Cardiac septum (tissue), 1 donor: Measurements from ENCODE around the gene SAMD10. TPM values are rescaled to one million over a fixed set of nuclear protein-coding genes. Genes with fewer than 3 reads are reported as not detected.
A peak's percentile ranks its signal among the peaks of the same experiment; 100 is the strongest.

Experiments used
- DNase-seq: peaks from one replicate; pipeline ENCODE4 v3.0.0-alpha.2; 2020; ENCODE audit warnings: low spot score
- intact Hi-C: fragments of 100-400 bp; cut with DNase I; formaldehyde crosslinking; loops from one replicate; pipeline ENCODE4 v1.14.0; 2022
- total RNA-seq: library from RNA; stranded (reverse); fragmentation: NEBNext Ultra II Directional; extraction: Animal tissue kit (Norgen Biotek cat#: 25700); gene quantifications from one replicate; pipeline ENCODE4 v1.2.1, GENCODE V29; 2021
- donor health status: DM: no; HTN: no; CAD: no.

SAMD10 gene
- total RNA-seq, 1 donor from 2014 or later = 4.0 TPM

GRCh38 chr20:63946986-63947637, 32.3 kb downstream of the SAMD10 start:
- intact Hi-C loops = no loop called here
- DNase-seq = no peak

DNA sequence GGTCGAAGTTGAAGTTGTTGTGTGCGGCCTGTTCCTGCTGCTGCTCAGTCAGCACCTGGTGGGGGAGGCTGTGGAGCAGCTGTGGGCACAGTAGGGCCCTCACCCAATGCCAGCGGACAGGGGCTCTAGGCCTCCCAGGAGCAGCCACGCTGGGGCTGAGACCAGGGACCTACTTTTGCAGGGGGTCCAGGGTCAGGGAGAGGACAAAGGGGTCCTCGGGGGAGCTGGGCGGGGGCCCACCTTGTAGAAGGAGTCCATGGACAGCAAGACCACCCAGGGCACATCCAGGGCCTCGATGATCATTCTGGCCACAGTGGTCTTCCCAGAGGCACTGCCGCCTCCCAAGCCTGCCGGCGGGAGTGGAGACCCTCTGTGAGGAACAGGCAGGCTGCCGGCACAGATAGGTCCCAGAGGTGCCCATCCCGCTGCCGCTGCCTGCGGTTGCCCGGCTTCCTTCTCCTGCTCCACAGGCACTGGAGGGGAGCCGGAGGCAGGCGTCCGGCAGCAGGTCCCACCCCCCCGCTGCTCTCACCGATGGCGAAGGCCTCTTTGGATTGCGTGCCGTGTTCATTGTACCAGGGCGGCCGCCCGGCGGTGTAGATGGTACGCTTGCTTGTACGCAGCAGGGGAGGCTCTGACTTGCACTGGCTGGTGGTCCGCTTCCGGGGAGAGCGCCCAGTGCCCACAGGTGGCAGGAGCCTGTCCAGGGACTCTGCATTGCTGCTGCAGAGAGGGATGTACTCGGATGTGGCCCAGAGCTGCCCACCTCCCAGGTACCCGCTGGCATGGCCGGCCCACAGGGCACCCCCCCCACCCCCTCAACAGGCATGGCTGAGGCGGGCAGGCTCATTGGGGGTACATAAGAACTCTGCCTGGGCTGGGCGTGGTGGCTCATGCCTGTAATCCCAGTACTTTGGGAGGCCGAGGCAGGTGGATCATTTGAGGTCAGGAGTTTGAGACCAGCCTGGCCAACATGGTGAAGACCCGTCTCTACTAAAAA, 33.2 kb downstream of the SAMD10 start:
- intact Hi-C loops = no loop called here
- DNase-seq = no peak

GRCh38 chr20:63945031-63945658, 34.3 kb downstream of the SAMD10 start:
- no peak for DNase-seq
- intact Hi-C loops = no loop called here

- no peak for DNase-seq
- intact Hi-C loops = no loop called here
Observed at GRCh38 chr20:63944078-63944941, 35.1 kb downstream of the SAMD10 start.

- intact Hi-C loops = no loop called here
- DNase-seq = no peak
Observed at GRCh38 chr20:63943808-63944077, 35.7 kb downstream of the SAMD10 start.

- intact Hi-C loops = no loop called here
- DNase-seq = no peak
Observed at GRCh38 chr20:63942969-63943807, 36.3 kb downstream of the SAMD10 start.

DNA sequence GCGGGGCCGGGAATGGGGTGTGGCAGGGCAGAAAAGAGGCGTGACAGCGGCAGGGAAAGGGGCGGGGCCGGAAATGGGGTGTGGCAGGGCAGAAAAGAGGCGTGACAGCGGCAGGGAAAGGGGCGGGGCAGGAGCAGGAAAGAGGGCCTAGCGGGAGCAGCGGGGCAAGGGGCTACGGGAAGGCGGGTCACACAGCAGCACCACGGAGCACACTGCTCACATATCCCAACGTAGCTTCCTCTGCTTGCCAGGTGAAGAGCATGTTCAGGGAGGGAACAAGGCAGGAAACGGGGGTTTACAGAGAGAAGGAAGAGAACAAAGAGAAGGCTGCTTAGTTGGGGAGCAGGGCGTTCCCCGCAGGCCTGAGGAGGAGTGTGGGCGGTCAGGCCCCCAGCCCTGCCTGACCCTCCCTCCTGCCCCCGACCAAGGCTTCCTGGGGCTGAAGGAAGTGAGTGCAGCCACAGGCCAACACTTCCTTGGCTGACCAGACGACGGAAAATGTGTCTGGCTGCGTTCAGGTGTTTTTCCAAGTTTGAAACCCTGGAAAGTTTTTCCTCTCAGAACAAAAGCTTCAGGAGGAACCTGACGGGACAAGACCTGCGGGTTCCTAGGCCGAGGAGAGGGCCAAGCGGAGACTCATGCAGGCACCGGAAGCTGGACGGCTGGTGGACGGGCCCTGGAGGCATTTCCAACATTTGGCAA, 37.0 kb downstream of the SAMD10 start:
- DNase-seq = no peak
- intact Hi-C loops = no loop called here

DNA sequence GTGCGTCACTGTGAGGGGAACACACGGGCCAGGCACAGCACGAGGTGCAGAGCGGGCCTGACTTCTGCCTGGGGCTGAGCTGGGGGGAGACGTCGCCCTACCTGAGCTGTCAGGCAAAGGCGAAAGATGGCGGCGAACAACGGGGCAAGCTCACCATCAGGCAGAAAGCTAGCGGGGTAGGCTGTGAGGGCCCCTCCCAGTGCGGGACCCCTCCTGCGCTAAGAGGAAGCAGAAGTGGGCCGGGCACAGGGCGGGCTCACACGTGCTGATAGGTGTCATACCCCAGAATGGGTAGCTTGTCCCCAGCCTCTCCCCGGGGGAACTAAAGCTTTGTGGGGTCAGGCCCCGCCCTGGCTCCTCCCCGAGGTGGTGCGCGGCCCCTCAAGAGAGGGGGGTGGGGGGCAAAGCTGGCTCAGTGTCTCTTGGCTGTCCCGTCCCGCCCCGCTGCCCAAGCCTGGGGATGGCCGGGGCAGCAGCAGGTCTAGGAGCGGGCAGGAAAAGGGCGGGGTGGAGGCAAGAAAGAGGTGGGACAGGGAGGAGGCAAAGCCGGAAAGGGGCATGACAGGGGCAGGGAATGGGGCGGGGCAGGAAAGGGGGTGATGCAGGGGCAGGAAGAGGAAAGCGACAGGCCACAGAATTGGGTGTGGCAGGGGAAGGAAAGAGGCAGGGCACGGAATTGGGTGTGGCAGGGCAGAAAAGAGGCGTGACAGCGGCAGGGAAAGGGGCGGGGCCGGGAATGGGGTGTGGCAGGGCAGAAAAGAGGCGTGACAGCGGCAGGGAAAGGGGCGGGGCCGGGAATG, 38.0 kb downstream of the SAMD10 start:
- intact Hi-C loops = no loop called here
- DNase-seq = peak; percentile 88

GRCh38 chr20:63940472-63941266, 38.8 kb downstream of the SAMD10 start:
- intact Hi-C loops = no loop called here
- DNase-seq = no peak

GRCh38 chr20:63940071-63940471, 39.4 kb downstream of the SAMD10 start:
- no peak for DNase-seq
- intact Hi-C loops = no loop called here

GRCh38 chr20:63939061-63939935, 40.1 kb downstream of the SAMD10 start:
- intact Hi-C loops = no loop called here
- no peak for DNase-seq

- intact Hi-C loops = no loop called here
- no peak for DNase-seq
Observed at GRCh38 chr20:63937596-63937995, 41.8 kb downstream of the SAMD10 start.

DNA sequence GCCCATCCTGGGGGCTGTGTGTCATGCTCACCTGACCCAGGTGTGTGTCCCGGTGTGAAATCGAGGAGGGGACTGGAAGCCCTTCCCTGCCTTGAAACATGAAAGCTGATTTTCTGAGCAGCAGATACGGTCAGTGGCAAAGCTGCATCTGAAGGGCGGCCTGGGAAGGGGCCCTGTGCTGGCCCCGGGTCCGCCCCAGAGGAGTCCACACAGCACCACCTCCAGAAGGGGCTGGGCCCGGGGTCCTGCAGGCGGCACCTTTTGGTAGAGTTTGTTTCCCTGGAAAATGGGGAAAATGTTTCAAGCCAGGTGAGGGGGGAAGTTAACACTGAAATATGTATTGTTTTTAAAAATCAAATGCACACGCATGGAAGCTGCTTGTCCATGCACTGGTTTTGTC, 44.0 kb downstream of the SAMD10 start:
- intact Hi-C loops = no loop called here
- no peak for DNase-seq

DNA sequence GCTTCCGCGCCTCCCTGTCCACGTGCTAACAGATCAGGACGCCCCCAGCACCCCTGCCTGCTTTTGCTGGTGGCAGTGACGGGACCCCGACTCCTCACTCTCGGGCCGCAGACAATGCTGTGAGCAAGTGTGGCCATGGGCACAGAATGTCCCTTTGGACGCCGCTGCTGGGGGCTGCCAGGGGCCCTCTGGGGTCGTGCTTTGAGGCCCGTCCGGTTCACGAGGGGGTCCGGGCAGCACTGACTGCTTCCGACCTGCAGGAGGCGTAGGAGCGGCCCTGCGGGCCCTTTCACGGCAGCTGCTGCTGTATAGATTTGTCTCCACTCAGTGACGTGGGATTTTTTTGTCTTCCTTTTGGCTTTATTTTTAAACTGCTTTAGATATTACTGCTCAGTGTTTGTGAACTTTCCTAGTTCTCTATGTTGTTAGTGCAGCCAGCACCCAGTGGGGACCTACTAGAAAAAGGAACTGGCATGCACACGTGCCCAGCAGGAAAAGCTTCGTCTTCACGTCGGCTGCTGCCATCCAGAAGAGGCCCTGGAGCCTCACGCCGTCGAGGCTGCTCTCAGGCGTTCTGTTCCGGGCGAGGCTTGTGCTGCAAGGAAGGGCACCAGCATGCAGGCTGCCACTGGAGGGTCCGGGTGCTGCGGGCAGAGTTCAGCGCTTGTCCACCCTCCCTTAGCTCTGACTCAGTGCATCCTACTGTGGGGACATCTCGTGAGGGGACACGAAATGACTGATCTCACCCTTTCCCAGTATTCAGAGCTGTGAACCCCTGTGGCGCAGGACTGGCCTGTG, 45.0 kb downstream of the SAMD10 start:
- no peak for DNase-seq
- intact Hi-C loops = no loop called here

- DNase-seq = no peak
- intact Hi-C loops = no loop called here
Observed at GRCh38 chr20:63933646-63934045, 45.8 kb downstream of the SAMD10 start.
